K562 (cell line): ENCODE results near the gene B2M. TPM values are rescaled to one million over a fixed set of nuclear protein-coding genes. Genes with fewer than 3 reads are reported as not detected.

Experiments
- ADNP ChIP-seq: fragments of 200-800 bp; sonication (Bioruptor generic); IDR thresholded peaks from 2 replicates; pipeline ENCODE4 v1.6.1; 2016; ENCODE audit warnings: missing genetic modification characterization, missing compliant biosample characterization
- GABPB2 ChIP-seq: fragments of 250-450 bp; sonication (Bioruptor Pico); conservative IDR thresholded peaks from 2 replicates; pipeline ENCODE4 v1.5.1; 2021; ENCODE audit warnings: mild to moderate bottlenecking
- GTF2E2 ChIP-seq: fragments of 200-800 bp; sonication (Bioruptor generic); IDR thresholded peaks from 2 replicates; pipeline ENCODE4 v1.6.1; 2016; ENCODE audit warnings: missing genetic modification characterization, missing compliant biosample characterization
- HNRNPH1 ChIP-seq: fragments of 200-400 bp; formaldehyde crosslinking; optimal IDR thresholded peaks from 2 replicates; pipeline ENCODE3; 2017; ENCODE audit warnings: low read depth, mild to moderate bottlenecking, low read length, moderate library complexity
- JUND ChIP-seq, 2 experiments: IDR thresholded peaks; 2 replicates in 1 of 2; 3 replicates in 1 of 2; pipeline ENCODE4 v1.6.1; 2011; ENCODE audit warnings: borderline replicate concordance in 2 of 2, low read depth in 2 of 2, low read length in 2 of 2, improper control_type of control experiment in 1 of 2, missing biosample characterization in 1 of 2, missing genetic modification characterization in 1 of 2, missing genetic modification reagents in 1 of 2
- NCOA1 ChIP-seq: fragments of 450-650 bp; IDR thresholded peaks from 2 replicates; pipeline ENCODE4 v1.6.1; 2016; ENCODE audit warnings: low read depth
- ZKSCAN8 ChIP-seq: fragments of 200-800 bp; sonication (Bioruptor generic); IDR thresholded peaks from 2 replicates; pipeline ENCODE4 v1.6.1; 2016; ENCODE audit warnings: missing genetic modification characterization, missing compliant biosample characterization
- ZNF175 ChIP-seq: fragments of 200-800 bp; sonication (Bioruptor generic); IDR thresholded peaks from 2 replicates; pipeline ENCODE4 v1.6.1; 2016; ENCODE audit warnings: low read depth, mild to moderate bottlenecking, missing genetic modification characterization, missing compliant biosample characterization
- polyA plus RNA-seq, 8 experiments: library from polyadenylated mRNA; depleted of rRNA in 4 of 8; stranded (reverse) in 5 of 8; unstranded in 3 of 8; fragments of >200 nt; fragmentation: Nextera tagmentation in 2 of 8; fragmentation: Illumina TruSeq in 1 of 8; extraction: Ambion mirVana in 2 of 8; extraction: Trizol in 1 of 8; gene quantifications; 2 replicates each; pipeline versions ENCODE4 v1.2.1 to v1.2.3, GENCODE V29; 2011 to 2014; ENCODE audit warnings: inconsistent platforms in 1 of 8, missing spikeins in 1 of 8
- total RNA-seq, 7 experiments: library from RNA; depleted of rRNA in 6 of 7; stranded (reverse); fragments of >200 nt in 6 of 7; fragmentation: Illumina TruSeq in 2 of 7; extraction: Trizol in 2 of 7; gene quantifications; 2 replicates each; pipeline versions ENCODE4 v1.2.1 to v1.2.3, GENCODE V29; 2011 to 2021; ENCODE audit warnings: low replicate concordance in 1 of 7
- TF ChIP-seq, protein P1 (sequence below): fragments of 450-650 bp; IDR thresholded peaks from 2 replicates; pipeline ENCODE4 v1.6.1; 2017; ENCODE audit warnings: antibody characterized with exemption, mild to moderate bottlenecking
- TF ChIP-seq, protein P2 (sequence below): fragments of 450-650 bp; IDR thresholded peaks from 2 replicates; pipeline ENCODE4 v1.6.1; 2016; ENCODE audit warnings: mild to moderate bottlenecking, moderate library complexity

The B2M gene
- total and polyA plus RNA-seq, 9 of the 15 experiments (the other 6 are each of a cell fraction or from before 2014, with no cell fraction given), result 460 to 3,138 (median 1,032) TPM

DNA sequence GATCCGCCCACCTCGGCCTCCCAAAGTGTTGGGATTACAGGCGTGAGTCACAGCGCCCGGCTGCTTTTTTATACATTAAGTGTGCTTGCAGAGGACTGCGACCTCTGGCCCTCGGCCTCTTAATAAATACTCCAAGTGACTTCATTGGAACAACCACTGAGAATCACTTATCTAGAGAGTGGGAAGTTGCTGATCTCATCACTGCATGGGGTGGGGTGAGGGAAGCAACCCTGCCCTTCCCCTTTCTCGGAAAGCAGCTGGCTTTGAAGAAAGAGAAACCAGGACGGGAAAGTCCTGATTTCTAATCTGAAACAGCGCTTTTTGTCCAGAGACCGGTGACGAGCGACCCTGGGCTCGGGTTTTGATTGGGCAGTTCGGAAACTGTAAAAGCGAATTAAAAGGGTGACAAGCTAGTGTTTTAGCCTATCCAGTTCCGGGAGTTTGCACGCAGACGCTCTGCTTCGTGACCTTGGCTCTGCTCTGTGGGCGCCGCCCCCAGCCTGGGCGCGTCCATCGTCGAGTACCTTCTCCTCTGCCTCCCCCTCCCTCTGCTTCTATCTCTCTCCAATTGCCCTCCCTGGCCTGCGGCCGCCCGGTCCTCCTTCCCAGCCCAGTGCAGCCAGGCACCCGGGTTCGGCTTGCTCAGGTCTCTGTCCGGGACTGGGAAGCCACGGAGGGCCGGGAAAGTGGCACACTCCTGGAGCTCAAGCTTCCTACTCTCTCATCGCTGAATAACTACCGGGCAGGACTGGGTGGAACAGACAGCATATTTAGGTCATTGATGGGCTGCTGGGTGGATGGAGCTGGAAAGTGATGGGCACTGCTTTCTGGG is 17.5 kb downstream of the B2M start (continued):
- TF ChIP-seq, protein P1, sequence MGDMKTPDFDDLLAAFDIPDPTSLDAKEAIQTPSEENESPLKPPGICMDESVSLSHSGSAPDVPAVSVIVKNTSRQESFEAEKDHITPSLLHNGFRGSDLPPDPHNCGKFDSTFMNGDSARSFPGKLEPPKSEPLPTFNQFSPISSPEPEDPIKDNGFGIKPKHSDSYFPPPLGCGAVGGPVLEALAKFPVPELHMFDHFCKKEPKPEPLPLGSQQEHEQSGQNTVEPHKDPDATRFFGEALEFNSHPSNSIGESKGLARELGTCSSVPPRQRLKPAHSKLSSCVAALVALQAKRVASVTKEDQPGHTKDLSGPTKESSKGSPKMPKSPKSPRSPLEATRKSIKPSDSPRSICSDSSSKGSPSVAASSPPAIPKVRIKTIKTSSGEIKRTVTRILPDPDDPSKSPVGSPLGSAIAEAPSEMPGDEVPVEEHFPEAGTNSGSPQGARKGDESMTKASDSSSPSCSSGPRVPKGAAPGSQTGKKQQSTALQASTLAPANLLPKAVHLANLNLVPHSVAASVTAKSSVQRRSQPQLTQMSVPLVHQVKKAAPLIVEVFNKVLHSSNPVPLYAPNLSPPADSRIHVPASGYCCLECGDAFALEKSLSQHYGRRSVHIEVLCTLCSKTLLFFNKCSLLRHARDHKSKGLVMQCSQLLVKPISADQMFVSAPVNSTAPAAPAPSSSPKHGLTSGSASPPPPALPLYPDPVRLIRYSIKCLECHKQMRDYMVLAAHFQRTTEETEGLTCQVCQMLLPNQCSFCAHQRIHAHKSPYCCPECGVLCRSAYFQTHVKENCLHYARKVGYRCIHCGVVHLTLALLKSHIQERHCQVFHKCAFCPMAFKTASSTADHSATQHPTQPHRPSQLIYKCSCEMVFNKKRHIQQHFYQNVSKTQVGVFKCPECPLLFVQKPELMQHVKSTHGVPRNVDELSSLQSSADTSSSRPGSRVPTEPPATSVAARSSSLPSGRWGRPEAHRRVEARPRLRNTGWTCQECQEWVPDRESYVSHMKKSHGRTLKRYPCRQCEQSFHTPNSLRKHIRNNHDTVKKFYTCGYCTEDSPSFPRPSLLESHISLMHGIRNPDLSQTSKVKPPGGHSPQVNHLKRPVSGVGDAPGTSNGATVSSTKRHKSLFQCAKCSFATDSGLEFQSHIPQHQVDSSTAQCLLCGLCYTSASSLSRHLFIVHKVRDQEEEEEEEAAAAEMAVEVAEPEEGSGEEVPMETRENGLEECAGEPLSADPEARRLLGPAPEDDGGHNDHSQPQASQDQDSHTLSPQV, result peak; percentile 26; the same call in 1 of the 2 replicates
- TF ChIP-seq ADNP (tag), result no peak
- TF ChIP-seq, protein P2, sequence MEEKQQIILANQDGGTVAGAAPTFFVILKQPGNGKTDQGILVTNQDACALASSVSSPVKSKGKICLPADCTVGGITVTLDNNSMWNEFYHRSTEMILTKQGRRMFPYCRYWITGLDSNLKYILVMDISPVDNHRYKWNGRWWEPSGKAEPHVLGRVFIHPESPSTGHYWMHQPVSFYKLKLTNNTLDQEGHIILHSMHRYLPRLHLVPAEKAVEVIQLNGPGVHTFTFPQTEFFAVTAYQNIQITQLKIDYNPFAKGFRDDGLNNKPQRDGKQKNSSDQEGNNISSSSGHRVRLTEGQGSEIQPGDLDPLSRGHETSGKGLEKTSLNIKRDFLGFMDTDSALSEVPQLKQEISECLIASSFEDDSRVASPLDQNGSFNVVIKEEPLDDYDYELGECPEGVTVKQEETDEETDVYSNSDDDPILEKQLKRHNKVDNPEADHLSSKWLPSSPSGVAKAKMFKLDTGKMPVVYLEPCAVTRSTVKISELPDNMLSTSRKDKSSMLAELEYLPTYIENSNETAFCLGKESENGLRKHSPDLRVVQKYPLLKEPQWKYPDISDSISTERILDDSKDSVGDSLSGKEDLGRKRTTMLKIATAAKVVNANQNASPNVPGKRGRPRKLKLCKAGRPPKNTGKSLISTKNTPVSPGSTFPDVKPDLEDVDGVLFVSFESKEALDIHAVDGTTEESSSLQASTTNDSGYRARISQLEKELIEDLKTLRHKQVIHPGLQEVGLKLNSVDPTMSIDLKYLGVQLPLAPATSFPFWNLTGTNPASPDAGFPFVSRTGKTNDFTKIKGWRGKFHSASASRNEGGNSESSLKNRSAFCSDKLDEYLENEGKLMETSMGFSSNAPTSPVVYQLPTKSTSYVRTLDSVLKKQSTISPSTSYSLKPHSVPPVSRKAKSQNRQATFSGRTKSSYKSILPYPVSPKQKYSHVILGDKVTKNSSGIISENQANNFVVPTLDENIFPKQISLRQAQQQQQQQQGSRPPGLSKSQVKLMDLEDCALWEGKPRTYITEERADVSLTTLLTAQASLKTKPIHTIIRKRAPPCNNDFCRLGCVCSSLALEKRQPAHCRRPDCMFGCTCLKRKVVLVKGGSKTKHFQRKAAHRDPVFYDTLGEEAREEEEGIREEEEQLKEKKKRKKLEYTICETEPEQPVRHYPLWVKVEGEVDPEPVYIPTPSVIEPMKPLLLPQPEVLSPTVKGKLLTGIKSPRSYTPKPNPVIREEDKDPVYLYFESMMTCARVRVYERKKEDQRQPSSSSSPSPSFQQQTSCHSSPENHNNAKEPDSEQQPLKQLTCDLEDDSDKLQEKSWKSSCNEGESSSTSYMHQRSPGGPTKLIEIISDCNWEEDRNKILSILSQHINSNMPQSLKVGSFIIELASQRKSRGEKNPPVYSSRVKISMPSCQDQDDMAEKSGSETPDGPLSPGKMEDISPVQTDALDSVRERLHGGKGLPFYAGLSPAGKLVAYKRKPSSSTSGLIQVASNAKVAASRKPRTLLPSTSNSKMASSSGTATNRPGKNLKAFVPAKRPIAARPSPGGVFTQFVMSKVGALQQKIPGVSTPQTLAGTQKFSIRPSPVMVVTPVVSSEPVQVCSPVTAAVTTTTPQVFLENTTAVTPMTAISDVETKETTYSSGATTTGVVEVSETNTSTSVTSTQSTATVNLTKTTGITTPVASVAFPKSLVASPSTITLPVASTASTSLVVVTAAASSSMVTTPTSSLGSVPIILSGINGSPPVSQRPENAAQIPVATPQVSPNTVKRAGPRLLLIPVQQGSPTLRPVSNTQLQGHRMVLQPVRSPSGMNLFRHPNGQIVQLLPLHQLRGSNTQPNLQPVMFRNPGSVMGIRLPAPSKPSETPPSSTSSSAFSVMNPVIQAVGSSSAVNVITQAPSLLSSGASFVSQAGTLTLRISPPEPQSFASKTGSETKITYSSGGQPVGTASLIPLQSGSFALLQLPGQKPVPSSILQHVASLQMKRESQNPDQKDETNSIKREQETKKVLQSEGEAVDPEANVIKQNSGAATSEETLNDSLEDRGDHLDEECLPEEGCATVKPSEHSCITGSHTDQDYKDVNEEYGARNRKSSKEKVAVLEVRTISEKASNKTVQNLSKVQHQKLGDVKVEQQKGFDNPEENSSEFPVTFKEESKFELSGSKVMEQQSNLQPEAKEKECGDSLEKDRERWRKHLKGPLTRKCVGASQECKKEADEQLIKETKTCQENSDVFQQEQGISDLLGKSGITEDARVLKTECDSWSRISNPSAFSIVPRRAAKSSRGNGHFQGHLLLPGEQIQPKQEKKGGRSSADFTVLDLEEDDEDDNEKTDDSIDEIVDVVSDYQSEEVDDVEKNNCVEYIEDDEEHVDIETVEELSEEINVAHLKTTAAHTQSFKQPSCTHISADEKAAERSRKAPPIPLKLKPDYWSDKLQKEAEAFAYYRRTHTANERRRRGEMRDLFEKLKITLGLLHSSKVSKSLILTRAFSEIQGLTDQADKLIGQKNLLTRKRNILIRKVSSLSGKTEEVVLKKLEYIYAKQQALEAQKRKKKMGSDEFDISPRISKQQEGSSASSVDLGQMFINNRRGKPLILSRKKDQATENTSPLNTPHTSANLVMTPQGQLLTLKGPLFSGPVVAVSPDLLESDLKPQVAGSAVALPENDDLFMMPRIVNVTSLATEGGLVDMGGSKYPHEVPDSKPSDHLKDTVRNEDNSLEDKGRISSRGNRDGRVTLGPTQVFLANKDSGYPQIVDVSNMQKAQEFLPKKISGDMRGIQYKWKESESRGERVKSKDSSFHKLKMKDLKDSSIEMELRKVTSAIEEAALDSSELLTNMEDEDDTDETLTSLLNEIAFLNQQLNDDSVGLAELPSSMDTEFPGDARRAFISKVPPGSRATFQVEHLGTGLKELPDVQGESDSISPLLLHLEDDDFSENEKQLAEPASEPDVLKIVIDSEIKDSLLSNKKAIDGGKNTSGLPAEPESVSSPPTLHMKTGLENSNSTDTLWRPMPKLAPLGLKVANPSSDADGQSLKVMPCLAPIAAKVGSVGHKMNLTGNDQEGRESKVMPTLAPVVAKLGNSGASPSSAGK, result peak; percentile 42; the same call in 1 of the 2 replicates
- peak; percentile 67; the same call in 1 of the 2 replicates for TF ChIP-seq GTF2E2 (tag)
- TF ChIP-seq ZKSCAN8 (CRISPR knock-in tag), result no peak
- TF ChIP-seq GABPB2 (CRISPR knock-in tag), result no peak
- TF ChIP-seq HNRNPH1, result no peak
- peak; percentile 78 for TF ChIP-seq NCOA1
- TF ChIP-seq JUND (IDR thresholded peaks at IDR 0.05; ENCODE audit: borderline replicate concordance, low read depth, low read length), result peak; percentile 93
- TF ChIP-seq JUND (tag; IDR thresholded peaks at IDR 0.05; ENCODE audit: borderline replicate concordance, low read depth, low read length), result peak; percentile 94
- TF ChIP-seq ZNF175 (CRISPR knock-in tag), result peak; percentile 79; the same call in 1 of the 2 replicates
